HEK293T (cell line): ENCODE results near the gene METTL21A.

Experiments used
- ARNT ChIP-seq: fragments of 450-650 bp; IDR thresholded peaks from 2 replicates; pipeline ENCODE4 v1.6.1; 2017; ENCODE audit warnings: mild to moderate bottlenecking
- BHLHE40 ChIP-seq: fragments of 450-650 bp; IDR thresholded peaks from 2 replicates; pipeline ENCODE4 v1.6.1; 2016; ENCODE audit warnings: mild to moderate bottlenecking, moderate library complexity, borderline replicate concordance
- CTBP1 ChIP-seq: fragments of 450-650 bp; IDR thresholded peaks from 2 replicates; pipeline ENCODE4 v1.6.1; 2016; ENCODE audit warnings: borderline replicate concordance
- ELF4 ChIP-seq: fragments of 450-650 bp; IDR thresholded peaks from 2 replicates; pipeline ENCODE4 v1.6.1; 2017; ENCODE audit warnings: antibody characterized with exemption
- FOXA1 ChIP-seq: fragments of 450-650 bp; IDR thresholded peaks from 2 replicates; pipeline ENCODE4 v1.6.1; 2016; ENCODE audit warnings: mild to moderate bottlenecking
- FOXK2 ChIP-seq: fragments of 450-650 bp; IDR thresholded peaks from 2 replicates; pipeline ENCODE4 v1.6.1; 2016; ENCODE audit warnings: mild to moderate bottlenecking
- FOXM1 ChIP-seq: fragments of 450-650 bp; IDR thresholded peaks from 2 replicates; pipeline ENCODE4 v1.6.1; 2017; ENCODE audit warnings: mild to moderate bottlenecking, borderline replicate concordance
- HDGF ChIP-seq: fragments of 450-650 bp; IDR thresholded peaks from 2 replicates; pipeline ENCODE4 v1.6.1; 2017; ENCODE audit warnings: antibody characterized with exemption, borderline replicate concordance
- L3MBTL2 ChIP-seq: fragments of 450-650 bp; conservative IDR thresholded peaks from 2 replicates; pipeline ENCODE4 v1.6.1; 2016; ENCODE audit warnings: mild to moderate bottlenecking
- LEF1 ChIP-seq: fragments of 450-650 bp; IDR thresholded peaks from 2 replicates; pipeline ENCODE4 v1.6.1; 2017; ENCODE audit warnings: mild to moderate bottlenecking, borderline replicate concordance
- NFRKB ChIP-seq: fragments of 450-650 bp; IDR thresholded peaks from 2 replicates; pipeline ENCODE4 v1.6.1; 2016; ENCODE audit warnings: mild to moderate bottlenecking, moderate library complexity
- SP1 ChIP-seq: fragments of 450-650 bp; IDR thresholded peaks from 2 replicates; pipeline ENCODE4 v1.6.1; 2017
- SUZ12 ChIP-seq: fragments of 450-650 bp; IDR thresholded peaks from 2 replicates; pipeline ENCODE4 v1.6.1; 2016; ENCODE audit warnings: mild to moderate bottlenecking
- TARDBP ChIP-seq: fragments of 450-650 bp; IDR thresholded peaks from 2 replicates; pipeline ENCODE4 v1.6.1; 2016

GRCh38 chr2:207601774-207602173 is 23.4 kb downstream of the METTL21A start:
- TF ChIP-seq ARNT (no peak), FOXK2 (no peak), SUZ12 (no peak), CTBP1 (no peak), NFRKB (no peak), L3MBTL2 (no peak), BHLHE40 (no peak), FOXM1 (no peak), HDGF (no peak), SP1 (no peak), TARDBP (no peak), ELF4 (no peak), LEF1 (no peak), FOXA1 (no peak)
